HepG2 (cell line): Measurements from ENCODE around the gene DGCR6.
"Not testable (repeated sequence)": the region's sequence is repeated elsewhere in the genome, so short reads cannot be mapped to it uniquely, and the experiment has no call there.

Experiments
- CREB1 ChIP-seq, 2 experiments: fragments of 450-650 bp in 1 of 2; IDR thresholded peaks; 2 replicates each; pipeline ENCODE4 v1.6.1; 2016 to 2017; ENCODE audit warnings: control low read depth in 1 of 2, mild to moderate bottlenecking in 1 of 2, missing compliant biosample characterization in 1 of 2, missing genetic modification characterization in 1 of 2
- CREM ChIP-seq, 2 experiments: sonication (generic) in 1 of 2; formaldehyde crosslinking in 1 of 2; IDR thresholded peaks; 2 replicates each; pipeline versions ENCODE4 v1.4.0 to v1.6.1; 2016 to 2020; ENCODE audit warnings: antibody characterized with exemption in 1 of 2, mild to moderate bottlenecking in 1 of 2, missing genetic modification reagents in 1 of 2
- CTCF ChIP-seq: sonication (generic); formaldehyde crosslinking; IDR thresholded peaks from 2 replicates; pipeline ENCODE4 v1.5.0; 2020; ENCODE audit warnings: mild to moderate bottlenecking, missing genetic modification reagents, moderate library complexity
- DMAP1 ChIP-seq: IDR thresholded peaks from 2 replicates; pipeline ENCODE4 v1.6.1; 2016
- FOXO4 ChIP-seq: sonication (generic); formaldehyde crosslinking; conservative IDR thresholded peaks from 2 replicates; pipeline ENCODE4 v1.8.1; 2023; ENCODE audit warnings: missing genetic modification reagents
- MAX ChIP-seq: IDR thresholded peaks from 2 replicates; pipeline ENCODE4 v1.6.1; 2012; ENCODE audit warnings: inconsistent platforms
- POLR2AphosphoS5 ChIP-seq: IDR thresholded peaks from 2 replicates; pipeline ENCODE4 v1.6.1; 2012; ENCODE audit warnings: low read depth, low read length
- RFX3 ChIP-seq: IDR thresholded peaks from 2 replicates; pipeline ENCODE4 v1.6.1; 2016; ENCODE audit warnings: missing biosample characterization, missing genetic modification reagents
- ZBTB49 ChIP-seq: sonication (generic); formaldehyde crosslinking; IDR thresholded peaks from 2 replicates; pipeline ENCODE4 v1.4.0; 2020; ENCODE audit warnings: missing genetic modification reagents, borderline replicate concordance
- ZNF678 ChIP-seq: sonication (generic); formaldehyde crosslinking; IDR thresholded peaks from 2 replicates; pipeline ENCODE4 v1.4.0; 2020; ENCODE audit warnings: mild to moderate bottlenecking, missing genetic modification reagents
- TF ChIP-seq, protein P1 (sequence below): sonication (generic); formaldehyde crosslinking; IDR thresholded peaks from 2 replicates; pipeline ENCODE4 v1.5.0; 2020; ENCODE audit warnings: missing genetic modification reagents, mild to moderate bottlenecking, borderline replicate concordance
- TF ChIP-seq, protein P2 (sequence below): sonication (generic); formaldehyde crosslinking; IDR thresholded peaks from 2 replicates; pipeline ENCODE4 v1.4.0; 2020; ENCODE audit warnings: low read depth, mild to moderate bottlenecking, missing genetic modification reagents

GRCh38 chr22:18947105-18947504 lies 41.0 kb downstream of the DGCR6 start:
- TF ChIP-seq CTCF (CRISPR knock-in tag); POLR2AphosphoS5; CREB1 (IDR thresholded peaks at IDR 0.05); CREB1 (CRISPR knock-in tag; IDR thresholded peaks at IDR 0.05); CREM (IDR thresholded peaks at IDR 0.05); CREM (CRISPR knock-in tag; IDR thresholded peaks at IDR 0.05); MAX; RFX3; ZBTB49; FOXO4; DMAP1 (CRISPR knock-in tag); ZNF678 (CRISPR knock-in tag): not testable (repeated sequence)
- TF ChIP-seq, protein P1, sequence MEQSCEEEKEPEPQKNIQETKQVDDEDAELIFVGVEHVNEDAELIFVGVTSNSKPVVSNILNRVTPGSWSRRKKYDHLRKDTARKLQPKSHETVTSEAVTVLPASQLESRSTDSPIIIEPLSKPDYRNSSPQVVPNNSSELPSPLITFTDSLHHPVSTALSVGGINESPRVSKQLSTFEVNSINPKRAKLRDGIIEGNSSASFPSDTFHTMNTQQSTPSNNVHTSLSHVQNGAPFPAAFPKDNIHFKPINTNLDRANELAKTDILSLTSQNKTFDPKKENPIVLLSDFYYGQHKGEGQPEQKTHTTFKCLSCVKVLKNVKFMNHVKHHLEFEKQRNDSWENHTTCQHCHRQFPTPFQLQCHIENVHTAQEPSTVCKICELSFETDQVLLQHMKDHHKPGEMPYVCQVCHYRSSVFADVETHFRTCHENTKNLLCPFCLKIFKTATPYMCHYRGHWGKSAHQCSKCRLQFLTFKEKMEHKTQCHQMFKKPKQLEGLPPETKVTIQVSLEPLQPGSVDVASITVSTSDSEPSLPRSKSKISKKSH (CRISPR knock-in tag), result not testable (repeated sequence)
- TF ChIP-seq, protein P2, sequence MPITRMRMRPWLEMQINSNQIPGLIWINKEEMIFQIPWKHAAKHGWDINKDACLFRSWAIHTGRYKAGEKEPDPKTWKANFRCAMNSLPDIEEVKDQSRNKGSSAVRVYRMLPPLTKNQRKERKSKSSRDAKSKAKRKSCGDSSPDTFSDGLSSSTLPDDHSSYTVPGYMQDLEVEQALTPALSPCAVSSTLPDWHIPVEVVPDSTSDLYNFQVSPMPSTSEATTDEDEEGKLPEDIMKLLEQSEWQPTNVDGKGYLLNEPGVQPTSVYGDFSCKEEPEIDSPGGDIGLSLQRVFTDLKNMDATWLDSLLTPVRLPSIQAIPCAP (CRISPR knock-in tag), result not testable (repeated sequence)
